Smooth muscle cell (in vitro differentiated cells): Measurements from ENCODE around the gene SLC35F3. TPM values are rescaled to one million over a fixed set of nuclear protein-coding genes. Genes with fewer than 3 reads are reported as not detected.

ENCODE experiments used
- DNase-seq: peaks from one replicate; lab custom pipeline; 2025; ENCODE audit not compliant: unreplicated experiment; lab: John Stamatoyannopoulos, UW
- H2AFZ ChIP-seq: fragments of 200-600 bp; sonication (generic); 2 replicates; pipeline ENCODE4 v1.6.0; 2016; ENCODE audit warnings: antibody characterized with exemption, low read depth, mild to moderate bottlenecking
- H3F3A ChIP-seq: fragments of 200-600 bp; sonication (generic); 2 replicates; pipeline ENCODE4 v1.6.0; 2017; ENCODE audit warnings: antibody characterized with exemption, low read depth
- H3K27ac ChIP-seq: fragments of 200-600 bp; sonication (generic); 2 replicates; pipeline ENCODE4 v1.5.1; 2016; ENCODE audit warnings: low read depth, mild to moderate bottlenecking
- H3K27me3 ChIP-seq: fragments of 200-600 bp; sonication (generic); 2 replicates; pipeline ENCODE4 v1.6.1; 2016; ENCODE audit warnings: low read depth, mild to moderate bottlenecking
- H3K36me3 ChIP-seq: fragments of 200-600 bp; sonication (generic); 2 replicates; pipeline ENCODE4 v1.5.1; 2016; ENCODE audit warnings: low read depth
- H3K4me1 ChIP-seq: fragments of 200-600 bp; sonication (generic); 2 replicates; pipeline ENCODE4 v1.5.1; 2016; ENCODE audit warnings: low read depth
- H3K4me2 ChIP-seq: fragments of 200-600 bp; sonication (generic); 2 replicates; pipeline ENCODE4 v1.6.0; 2016; ENCODE audit warnings: mild to moderate bottlenecking
- H3K4me3 ChIP-seq: fragments of 200-600 bp; sonication (generic); 2 replicates; pipeline ENCODE4 v1.5.1; 2016; ENCODE audit warnings: mild to moderate bottlenecking
- H3K79me2 ChIP-seq: fragments of 200-600 bp; sonication (generic); 2 replicates; pipeline ENCODE4 v1.6.0; 2016; ENCODE audit warnings: low read depth, mild to moderate bottlenecking
- H3K9ac ChIP-seq: fragments of 200-600 bp; sonication (generic); 2 replicates; pipeline ENCODE4 v1.6.0; 2016; ENCODE audit warnings: low read depth
- H3K9me3 ChIP-seq: fragments of 200-600 bp; sonication (generic); replicated peaks from 2 replicates; pipeline ENCODE4 v1.5.1; 2016; ENCODE audit warnings: low read depth
- H4K20me1 ChIP-seq: fragments of 200-600 bp; sonication (generic); 2 replicates; pipeline ENCODE4 v1.6.0; 2016; ENCODE audit warnings: low read depth
- CTCF ChIP-seq: fragments of 200-600 bp; sonication (generic); IDR thresholded peaks from 2 replicates; pipeline ENCODE4 v1.5.1; 2017; ENCODE audit warnings: borderline replicate concordance, mild to moderate bottlenecking, antibody characterized with exemption; ENCODE audit not compliant: insufficient read depth, poor library complexity, severe bottlenecking
- WGBS: methylation state at CpG from one replicate; pipeline ENCODE4 v1.1.7; 2016; ENCODE audit warnings: low lambda C conversion rate; 5-methylcytosine and 5-hydroxymethylcytosine counted together
- polyA plus RNA-seq: library from polyadenylated mRNA; unstranded; fragments of >200 nt; fragmentation: Nextera tagmentation; extraction: Ambion mirVana; gene quantifications from 2 replicates; pipeline ENCODE4 v1.2.1, GENCODE V29; 2016
- total RNA-seq: library from RNA; depleted of rRNA; stranded (reverse); fragments of >200 nt; gene quantifications from 2 replicates; pipeline ENCODE4 v1.2.3, GENCODE V29; 2014

Gene SLC35F3
- total and polyA plus RNA-seq, 2 experiments from 2014 or later: 0.31 to 0.66 TPM

- no peak for TF ChIP-seq CTCF
Measured at GRCh38 chr1:234238060-234238459, 333.6 kb downstream of the SLC35F3 start.

GRCh38 chr1:234239515-234239914, 335.0 kb downstream of the SLC35F3 start:
- TF ChIP-seq CTCF: no peak
- Histone ChIP-seq H4K20me1 (no peaks in the 10 kb centered on the region), H3K9me3 (no peaks in the 10 kb centered on the region), H3F3A (no peaks in the 10 kb centered on the region), H3K4me3 (no peak overlapping the region), H3K36me3 (no peaks in the 10 kb centered on the region), H3K27me3 (peaks cover 22% of the 10 kb centered on the region), H3K9ac (no peak overlapping the region), H2AFZ (no peak overlapping the region), H3K4me2 (no peak overlapping the region), H3K27ac (no peak overlapping the region), H3K79me2 (no peaks in the 10 kb centered on the region), H3K4me1 (no peaks in the 10 kb centered on the region)
- DNase-seq: no peak
- WGBS: 97% methylated on average over 2 of the region's 2 CpGs

More at GRCh38 chr1:234238060-234238459, 333.6 kb downstream of the SLC35F3 start:
- H3K36me3 ChIP-seq: no peaks in the 10 kb centered on the region
- H3K79me2 ChIP-seq: no peaks in the 10 kb centered on the region
- no peaks in the 10 kb centered on the region for H4K20me1 ChIP-seq
- no peaks in the 10 kb centered on the region for H3F3A ChIP-seq
- H3K27me3 ChIP-seq: peaks cover 36% of the 10 kb centered on the region
- H3K9ac ChIP-seq: no peak overlapping the region
- H3K27ac ChIP-seq: no peak overlapping the region
- 63% methylated on average over 1 of the region's 1 CpG for WGBS
- H3K9me3 ChIP-seq: no peaks in the 10 kb centered on the region
- no peak overlapping the region for H3K4me3 ChIP-seq
- H2AFZ ChIP-seq: no peak overlapping the region
- no peak for DNase-seq
- no peaks in the 10 kb centered on the region for H3K4me1 ChIP-seq
- no peak overlapping the region for H3K4me2 ChIP-seq

- peaks cover 17% of the 10 kb centered on the region for H3K27me3 ChIP-seq
- no peaks in the 10 kb centered on the region for H4K20me1 ChIP-seq
- no peak overlapping the region for H3K4me3 ChIP-seq
- no peak overlapping the region for H3K27ac ChIP-seq
- H3K9me3 ChIP-seq: no peaks in the 10 kb centered on the region
- H3K9ac ChIP-seq: no peak overlapping the region
- 92% methylated on average over 9 of the region's 9 CpGs for WGBS
- H3K4me1 ChIP-seq: no peaks in the 10 kb centered on the region
- no peak for DNase-seq
- H3K4me2 ChIP-seq: no peak overlapping the region
- H3K36me3 ChIP-seq: no peaks in the 10 kb centered on the region
- no peaks in the 10 kb centered on the region for H3F3A ChIP-seq
- no peak for TF ChIP-seq CTCF
- H3K79me2 ChIP-seq: no peaks in the 10 kb centered on the region
- no peak overlapping the region for H2AFZ ChIP-seq
Measured at GRCh38 chr1:234239936-234240335, 335.5 kb downstream of the SLC35F3 start.

- no peak overlapping the region for H3K4me2 ChIP-seq
- no peaks in the 10 kb centered on the region for H3K9me3 ChIP-seq
- TF ChIP-seq CTCF: no peak
- no peak overlapping the region for H3K27ac ChIP-seq
- H3K79me2 ChIP-seq: no peaks in the 10 kb centered on the region
- no peak overlapping the region for H3K9ac ChIP-seq
- H2AFZ ChIP-seq: no peak overlapping the region
- H3K4me3 ChIP-seq: no peak overlapping the region
- H3K27me3 ChIP-seq: peaks cover 14% of the 10 kb centered on the region
- H3F3A ChIP-seq: no peaks in the 10 kb centered on the region
- no peak for DNase-seq
- H3K36me3 ChIP-seq: no peaks in the 10 kb centered on the region
- H3K4me1 ChIP-seq: no peaks in the 10 kb centered on the region
- no peaks in the 10 kb centered on the region for H4K20me1 ChIP-seq
Measured at GRCh38 chr1:234240680-234241079, 336.2 kb downstream of the SLC35F3 start.
